ENCODE results near the gene MKLN1. TPM values are rescaled to one million over a fixed set of nuclear protein-coding genes. Genes with fewer than 3 reads are reported as not detected.

MKLN1 gene
- total RNA-seq, 1 experiment from 2014 or later = 48.5 TPM

GRCh38 chr7:131527456-131527855 lies 199.8 kb downstream of the MKLN1 start:
- H3K36me3 ChIP-seq (ENCODE audit: control insufficient read depth in 1 of 2, insufficient read depth in 2 of 2, low read length in 2 of 2) = no peaks in the 10 kb centered on the region
- peaks cover 7 to 8% of the 10 kb centered on the region in 2 experiments; a peak in 2 of 4 replicates for H3K4me1 ChIP-seq (ENCODE audit: control insufficient read depth in 1 of 2, insufficient read depth in 2 of 2, low read length in 2 of 2)
- ChIA-PET POLR2A (interaction anchor here (0.8 kb wide), 1 partner anchor 11 kb away, joined by 3 read pairs; no protein-coding TSS in a partner anchor), CTCF (no interaction called here), RAD21 (ENCODE audit: low non-redundant PET in 1 of 2, low total read pairs in 2 of 2, uncharacterized antibody in 2 of 2, unreplicated experiment in 2 of 2) (no interaction called here)
- H3K9me2 ChIP-seq (ENCODE audit: insufficient read depth) = no peaks in the 10 kb centered on the region
- H3K27ac ChIP-seq (ENCODE audit: low read depth, low read length) = no peak overlapping the region
- intact Hi-C loops (cut with micrococcal nuclease) = no loop called here
- no peak overlapping the region for H3K9ac ChIP-seq (ENCODE audit: low read length)
- no peaks in the 10 kb centered on the region for H4K20me1 ChIP-seq (ENCODE audit: insufficient read depth)
- no peak overlapping the region for H2AFZ ChIP-seq (ENCODE audit: low read depth, low read length, poor library complexity, severe bottlenecking)
- H3K4me3 ChIP-seq (replicated peaks in 1 of 2; ENCODE audit: low read depth in 1 of 2, low read length in 2 of 2) = no peak overlapping the region
- H3K79me2 ChIP-seq (ENCODE audit: insufficient read depth, low read length) = peaks cover 3% of the 10 kb centered on the region; the same call in 1 of the 2 replicates
- H3K4me2 ChIP-seq (ENCODE audit: low read length) = no peak overlapping the region
- no peaks in the 10 kb centered on the region for H3K9me3 ChIP-seq (ENCODE audit: control insufficient read depth in 1 of 2, insufficient read depth in 1 of 2, low read depth in 1 of 2, low read length in 2 of 2)
- no peaks in the 10 kb centered on the region for H3K27me3 ChIP-seq (ENCODE audit: insufficient read depth, low read length)
- no peak for TF ChIP-seq MAX (IDR thresholded peaks at IDR 0.05)
- no peak for TF ChIP-seq FOSL1 (IDR thresholded peaks at IDR 0.05; ENCODE audit: low read depth)
- TF ChIP-seq RAD21 (IDR thresholded peaks at IDR 0.05; ENCODE audit: low read depth) = no peak
- no peak for TF ChIP-seq POLR2A (IDR thresholded peaks at IDR 0.05; ENCODE audit: borderline replicate concordance, extremely low read depth, insufficient read depth, insufficient read length)
- TF ChIP-seq EGR1 (IDR thresholded peaks at IDR 0.05; ENCODE audit: low read depth) = no peak
- no peak for TF ChIP-seq REST (IDR thresholded peaks at IDR 0.05; ENCODE audit: low read depth)
- no peak for TF ChIP-seq CEBPB (IDR thresholded peaks at IDR 0.05; ENCODE audit: low read depth)
- TF ChIP-seq CBX3 (IDR thresholded peaks at IDR 0.05; ENCODE audit: low read depth) = no peak
- TF ChIP-seq TCF7L2 (IDR thresholded peaks at IDR 0.05; ENCODE audit: borderline replicate concordance, extremely low read depth, insufficient read depth, insufficient read length) = no peak
- no peak for TF ChIP-seq SRF (IDR thresholded peaks at IDR 0.05; ENCODE audit: low read depth)
- TF ChIP-seq ATF3 (IDR thresholded peaks at IDR 0.05) = no peak
- TF ChIP-seq POLR2AphosphoS5 (IDR thresholded peaks at IDR 0.05; ENCODE audit: low read depth, low read length) = no peak
- TF ChIP-seq SIN3A (IDR thresholded peaks at IDR 0.05; ENCODE audit: low read depth) = no peak
- TF ChIP-seq ZFX (IDR thresholded peaks at IDR 0.05) = no peak
- no peak for TF ChIP-seq ZNF274 (IDR thresholded peaks at IDR 0.05; ENCODE audit: low read depth, low read length)
- no peak for TF ChIP-seq JUND (IDR thresholded peaks at IDR 0.05)
- ATAC-seq (no peak), DNase-seq (ENCODE audit: low read depth, low spot score) (no peak)
- BruUV-seq (replicated peaks) = no TSS peak

Data from HCT116 (cell line).